BLaER1 (cell line): ENCODE measurements around the gene XNDC1N.
A peak's percentile ranks its signal among the peaks of the same experiment; 100 is the strongest.
"Not testable (repeated sequence)": the region's sequence is repeated elsewhere in the genome, so short reads cannot be mapped to it uniquely, and the experiment has no call there.

Source experiments
- H3K27ac ChIP-seq: shearing (Covaris generic); formaldehyde crosslinking; 2 replicates; pipeline ENCODE4 v1.8.1; 2022
- H3K27me3 ChIP-seq: shearing (Covaris generic); formaldehyde crosslinking; 2 replicates; pipeline ENCODE4 v1.8.1; 2022
- H3K36me3 ChIP-seq: shearing (Covaris generic); formaldehyde crosslinking; 2 replicates; pipeline ENCODE4 v1.8.1; 2022
- H3K4me1 ChIP-seq: shearing (Covaris generic); formaldehyde crosslinking; 2 replicates; pipeline ENCODE4 v1.8.1; 2022
- H3K4me2 ChIP-seq: shearing (Covaris generic); formaldehyde crosslinking; 2 replicates; pipeline ENCODE4 v1.8.1; 2022
- H3K4me3 ChIP-seq: shearing (Covaris generic); formaldehyde crosslinking; 2 replicates; pipeline ENCODE4 v1.8.1; 2022
- H3K9ac ChIP-seq: shearing (Covaris generic); formaldehyde crosslinking; 2 replicates; pipeline ENCODE4 v1.8.1; 2022
- H3K9me3 ChIP-seq: shearing (Covaris generic); formaldehyde crosslinking; 2 replicates; pipeline ENCODE4 v1.8.1; 2022
- H4K20me1 ChIP-seq: shearing (Covaris generic); formaldehyde crosslinking; 2 replicates; pipeline ENCODE4 v1.8.1; 2022
- Cebpa-rat ChIP-seq: shearing (Covaris generic); IDR thresholded peaks from 2 replicates; pipeline ENCODE4 v1.8.1; 2022

XNDC1N gene

DNA sequence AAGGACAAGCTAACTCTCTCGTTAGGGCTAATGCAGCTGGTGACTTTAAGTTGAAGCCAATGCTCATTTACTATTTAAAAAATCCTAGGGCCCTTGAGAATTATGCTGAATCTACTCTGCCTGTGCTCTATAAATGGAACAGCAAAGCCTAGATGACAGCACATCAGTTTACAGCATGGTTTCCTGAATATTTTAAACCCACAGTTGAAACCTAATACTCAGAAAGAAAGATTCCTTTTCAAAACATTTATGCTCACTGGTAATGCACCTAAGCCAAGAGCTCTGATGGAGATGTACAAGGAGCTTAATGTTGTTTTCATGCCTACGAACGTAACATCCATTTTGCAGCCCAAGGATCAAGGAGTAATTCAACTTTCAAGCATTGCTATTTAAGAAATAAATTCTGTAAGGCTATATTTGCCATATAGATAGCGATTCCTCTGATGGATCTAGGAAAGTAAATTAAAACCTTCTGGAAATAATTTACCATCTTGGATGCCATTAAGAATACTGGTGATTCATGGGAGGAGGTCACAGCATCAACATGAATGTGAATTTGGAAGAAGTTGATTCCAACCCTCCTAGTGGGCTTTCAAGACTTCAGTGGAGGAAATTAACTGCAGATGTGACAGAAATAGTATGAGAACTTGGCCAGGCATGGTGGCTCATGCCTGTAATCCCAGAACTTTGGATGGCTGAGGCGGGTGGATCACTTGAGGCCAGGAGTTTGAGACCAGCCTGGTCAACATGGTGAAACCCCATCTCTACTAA is 14.5 kb downstream of the XNDC1N start:
- peak overlapping the region; percentile 64; the same call in 1 of the 2 replicates for H3K27ac ChIP-seq
- H3K4me3 ChIP-seq: peak overlapping the region; percentile 3; the same call in 1 of the 2 replicates
- H3K27me3 ChIP-seq: no peaks in the 10 kb centered on the region
- H3K9me3 ChIP-seq: no peaks in the 10 kb centered on the region; the same call in 1 of the 2 replicates
- peak overlapping the region; percentile 28; the same call in 1 of the 2 replicates for H3K9ac ChIP-seq
- TF ChIP-seq Cebpa-rat: no peak
- H3K4me2 ChIP-seq: peak overlapping the region; percentile 56
- H3K4me1 ChIP-seq: peaks cover 25% of the 10 kb centered on the region
- H4K20me1 ChIP-seq: no peaks in the 10 kb centered on the region
- H3K36me3 ChIP-seq: peaks cover 74% of the 10 kb centered on the region

DNA sequence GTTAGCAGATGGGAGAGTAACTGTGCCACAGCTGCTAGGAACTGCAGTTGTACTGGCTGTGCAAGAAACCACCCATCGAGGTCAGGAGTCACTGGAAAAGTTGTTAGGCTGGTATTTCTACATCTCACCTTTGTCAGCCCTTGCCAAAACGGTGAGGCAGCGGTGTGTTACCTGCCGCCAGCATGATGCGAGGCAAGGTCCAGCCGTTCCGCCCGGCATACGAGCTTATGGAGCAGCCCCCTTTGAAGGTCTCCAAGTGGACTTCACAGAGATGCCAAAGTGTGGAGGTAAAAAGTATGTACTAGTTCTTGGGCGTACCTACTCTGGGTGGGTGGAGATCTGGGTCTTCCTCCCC is 16.4 kb downstream of the XNDC1N start:
- Histone ChIP-seq H3K4me1 (peaks cover 25% of the 10 kb centered on the region), H3K36me3 (peaks cover 54% of the 10 kb centered on the region)
- not testable (repeated sequence) for H3K4me3 ChIP-seq, H3K27me3 ChIP-seq, H3K9ac ChIP-seq, H3K4me2 ChIP-seq, H4K20me1 ChIP-seq, H3K27ac ChIP-seq, H3K9me3 ChIP-seq

DNA sequence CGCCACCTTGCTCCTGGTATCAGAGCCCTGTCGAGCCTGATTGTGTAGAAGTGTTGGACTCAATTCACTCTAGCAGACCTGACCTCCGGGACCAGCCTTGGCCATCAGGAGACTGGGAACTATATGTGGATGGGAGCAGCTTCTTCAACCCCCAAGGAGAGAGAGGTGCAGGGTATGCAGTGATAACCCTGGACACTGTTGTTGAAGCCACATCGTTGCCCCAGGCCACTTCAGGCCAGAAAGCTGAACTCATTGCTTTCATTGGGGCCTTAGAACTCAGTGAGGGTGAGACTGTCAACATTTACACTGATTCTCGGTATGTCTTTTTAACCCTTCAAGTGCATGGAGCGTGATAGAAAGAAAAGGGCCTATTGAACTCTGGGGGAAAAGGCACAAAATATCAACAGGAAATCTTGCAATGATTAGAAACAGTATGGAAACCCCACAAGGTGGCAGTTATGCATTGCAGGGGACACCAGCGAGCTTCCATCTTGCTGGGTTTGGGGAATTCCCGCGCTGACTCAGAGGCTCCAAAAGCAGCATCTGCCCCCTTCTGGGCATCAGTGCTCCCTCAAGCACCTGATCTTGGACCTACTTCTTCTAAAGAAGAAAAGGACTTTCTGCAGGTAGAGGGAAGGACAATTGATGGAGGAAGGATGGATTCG is 16.9 kb downstream of the XNDC1N start:
- H3K4me2 ChIP-seq, H3K4me3 ChIP-seq: not testable (repeated sequence)

DNA sequence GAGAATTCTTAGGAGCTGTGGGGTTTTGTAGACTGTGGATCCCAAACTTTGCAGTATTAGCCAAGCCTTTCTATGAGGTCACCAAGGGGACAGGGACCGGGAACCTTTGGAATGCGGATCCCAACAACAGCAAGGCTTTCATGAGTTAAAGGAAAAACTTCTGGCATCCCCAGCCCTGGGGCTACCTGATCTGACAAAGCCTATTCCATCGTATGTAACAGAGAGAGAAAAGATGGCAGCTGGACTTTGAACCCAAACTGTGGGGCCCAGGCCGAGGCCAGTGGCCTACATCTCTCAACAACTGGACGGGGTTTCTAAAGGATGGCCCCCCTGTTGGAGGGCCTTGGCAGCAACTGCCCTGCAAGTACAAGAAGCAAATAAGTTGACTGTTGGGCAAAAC is 17.6 kb downstream of the XNDC1N start:
- H3K9ac ChIP-seq, H3K4me3 ChIP-seq, H4K20me1 ChIP-seq: not testable (repeated sequence)

More for the DNA sequence above, 16.9 kb downstream of the XNDC1N start:
- not testable (repeated sequence) for H3K9ac ChIP-seq, H3K27ac ChIP-seq, H3K9me3 ChIP-seq, H4K20me1 ChIP-seq, H3K27me3 ChIP-seq
- H3K4me1 ChIP-seq: peaks cover 25% of the 10 kb centered on the region
- H3K36me3 ChIP-seq: peaks cover 49% of the 10 kb centered on the region

DNA sequence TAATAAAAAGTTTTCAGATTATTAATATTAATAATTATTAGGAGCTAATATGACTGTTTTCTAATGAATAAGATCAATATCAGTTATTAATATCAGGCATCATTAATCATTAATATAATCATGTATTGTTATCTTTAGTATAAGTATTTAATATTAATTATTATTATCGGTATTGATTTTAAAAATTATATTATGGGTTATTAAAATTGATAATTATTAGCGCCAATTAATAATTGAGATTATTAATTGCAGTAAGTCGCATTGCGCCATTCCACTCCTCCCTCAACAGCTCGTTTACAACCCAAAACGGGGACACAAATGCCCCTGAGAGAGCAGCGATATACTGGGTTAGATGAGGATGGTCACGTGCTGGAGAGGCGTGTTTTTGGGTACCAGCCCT is 20.2 kb downstream of the XNDC1N start:
- H4K20me1 ChIP-seq: no peaks in the 10 kb centered on the region
- no peaks in the 10 kb centered on the region for H3K27me3 ChIP-seq
- H3K27ac ChIP-seq: no peak overlapping the region
- H3K9ac ChIP-seq: no peak overlapping the region
- H3K4me2 ChIP-seq: no peak overlapping the region
- no peak overlapping the region for H3K4me3 ChIP-seq
- peaks cover 38% of the 10 kb centered on the region for H3K36me3 ChIP-seq
- no peaks in the 10 kb centered on the region; the same call in 1 of the 2 replicates for H3K9me3 ChIP-seq
- peaks cover 5% of the 10 kb centered on the region for H3K4me1 ChIP-seq
- no peak for TF ChIP-seq Cebpa-rat

More for the DNA sequence above, 17.6 kb downstream of the XNDC1N start:
- H3K27ac ChIP-seq, H3K27me3 ChIP-seq, H3K4me2 ChIP-seq, H3K9me3 ChIP-seq: not testable (repeated sequence)
- Histone ChIP-seq H3K4me1 (peaks cover 25% of the 10 kb centered on the region), H3K36me3 (peaks cover 43% of the 10 kb centered on the region)

DNA sequence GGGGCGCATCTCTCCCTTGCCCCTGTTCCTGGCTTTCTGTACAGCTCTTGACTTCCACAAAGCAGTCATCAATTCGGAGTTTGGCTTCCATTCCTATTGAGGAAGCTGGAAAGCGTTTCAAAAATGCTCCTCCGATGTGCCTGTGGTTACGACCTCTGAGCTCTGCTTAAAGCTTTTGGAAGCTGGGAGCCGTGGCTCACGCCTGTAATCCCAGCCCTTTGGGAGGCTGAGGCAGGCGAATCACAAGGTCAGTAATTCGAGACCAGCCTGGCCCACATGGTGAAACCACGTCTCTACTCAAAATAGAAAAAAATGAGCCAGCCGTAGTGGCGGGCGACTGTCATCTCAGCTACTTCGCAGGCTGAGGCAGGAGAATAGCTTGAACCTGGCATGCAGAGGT is 27.3 kb downstream of the XNDC1N start:
- peaks cover 24% of the 10 kb centered on the region; the same call in 1 of the 2 replicates for H3K36me3 ChIP-seq
- H3K9ac ChIP-seq, H3K4me3 ChIP-seq, H3K4me2 ChIP-seq, H4K20me1 ChIP-seq, H3K9me3 ChIP-seq, H3K27ac ChIP-seq, H3K4me1 ChIP-seq, H3K27me3 ChIP-seq: not testable (repeated sequence)

DNA sequence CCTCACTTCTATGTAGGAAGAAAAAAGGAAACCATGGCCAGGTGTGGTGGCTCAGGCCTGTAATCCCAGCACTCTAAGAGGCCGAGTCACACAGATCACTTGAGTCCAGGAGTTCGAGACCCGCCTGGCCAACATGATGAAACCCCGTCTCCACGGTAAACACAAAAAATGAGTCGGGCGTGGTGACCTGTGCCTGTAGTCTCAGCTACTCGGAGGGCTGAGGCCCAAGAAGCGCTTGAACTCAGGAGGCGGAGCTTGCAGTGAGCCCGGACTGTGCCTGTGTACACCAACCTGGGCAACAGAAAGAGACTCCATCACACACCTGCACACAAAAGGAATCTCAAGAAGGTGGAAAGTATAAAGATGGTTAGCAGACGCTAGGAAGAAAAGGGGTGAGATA is 32.4 kb downstream of the XNDC1N start:
- no peaks in the 10 kb centered on the region for H4K20me1 ChIP-seq
- H3K27me3 ChIP-seq: no peaks in the 10 kb centered on the region
- no peaks in the 10 kb centered on the region for H3K4me1 ChIP-seq
- H3K27ac ChIP-seq: no peak overlapping the region
- H3K9me3 ChIP-seq: peaks cover 7% of the 10 kb centered on the region; the same call in 1 of the 2 replicates
- H3K9ac ChIP-seq: no peak overlapping the region
- H3K4me2 ChIP-seq: no peak overlapping the region
- peaks cover 17% of the 10 kb centered on the region; the same call in 1 of the 2 replicates for H3K36me3 ChIP-seq
- TF ChIP-seq Cebpa-rat: no peak
- H3K4me3 ChIP-seq: no peak overlapping the region

DNA sequence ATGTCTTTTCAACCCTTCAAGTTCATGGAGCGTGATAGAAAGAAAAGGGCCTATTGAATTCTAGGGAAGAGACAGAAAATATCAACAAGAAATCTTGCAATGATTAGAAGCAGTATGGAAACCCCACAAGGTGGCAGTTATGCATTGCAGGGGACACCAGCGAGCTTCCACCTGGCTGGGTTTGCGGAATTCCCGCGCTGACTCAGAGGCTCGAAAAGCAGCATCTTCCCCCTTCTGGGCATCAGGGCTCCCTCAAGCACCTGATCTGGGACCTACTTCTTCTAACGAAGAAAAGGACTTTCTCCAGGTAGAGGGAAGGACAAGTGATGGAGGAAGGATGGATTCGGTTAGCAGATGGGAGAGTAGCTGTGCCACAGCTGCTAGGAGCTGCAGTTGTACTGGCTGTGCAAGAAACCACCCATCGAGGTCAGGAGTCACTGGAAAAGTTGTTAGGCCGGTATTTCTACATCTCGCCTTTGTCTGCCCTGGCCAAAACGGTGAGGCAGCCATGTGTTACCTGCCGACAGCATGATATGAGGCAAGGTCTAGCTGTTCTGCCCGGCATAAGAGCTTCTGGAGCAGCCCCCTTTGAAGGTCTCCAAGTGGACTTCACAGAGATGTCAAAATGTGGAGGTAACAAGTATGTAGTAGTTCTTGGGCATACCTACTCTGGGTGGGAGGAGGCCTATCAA is 39.1 kb downstream of the XNDC1N start:
- not testable (repeated sequence) for H4K20me1 ChIP-seq, H3K4me1 ChIP-seq, H3K9ac ChIP-seq, H3K4me2 ChIP-seq, H3K4me3 ChIP-seq, H3K27me3 ChIP-seq, H3K27ac ChIP-seq, H3K36me3 ChIP-seq
- peaks cover 11% of the 10 kb centered on the region; the same call in 1 of the 2 replicates for H3K9me3 ChIP-seq

DNA sequence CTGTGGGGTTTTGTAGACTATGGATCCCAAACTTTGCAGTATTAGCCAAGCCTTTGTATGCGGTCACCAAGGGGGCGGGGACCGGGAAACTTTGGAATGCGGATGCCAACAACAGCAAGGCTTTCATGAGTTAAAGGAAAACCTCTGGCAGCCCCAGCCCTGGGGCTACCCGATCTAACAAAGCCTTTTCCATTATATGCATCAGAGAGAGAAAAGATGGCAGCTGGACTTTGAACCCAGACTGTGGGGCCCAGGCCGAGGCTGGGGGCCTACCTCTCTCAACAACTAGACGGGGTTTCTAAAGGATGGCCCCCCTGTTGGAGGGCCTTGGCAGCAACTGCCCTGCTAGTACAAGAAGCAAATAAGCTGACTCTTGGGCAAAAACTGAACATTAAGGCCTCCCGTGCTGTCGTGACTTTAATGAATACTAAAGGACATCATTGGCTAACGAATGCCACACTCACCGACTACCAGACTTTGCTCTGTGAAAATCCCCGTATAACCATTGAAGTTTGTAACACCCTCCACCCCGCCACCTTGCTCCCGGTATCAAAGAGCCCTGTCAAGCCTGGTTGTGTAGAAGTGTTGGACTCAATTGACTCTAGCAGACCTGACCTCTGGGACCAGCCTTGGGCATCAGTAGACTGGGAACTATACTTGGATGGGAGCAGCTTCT is 39.9 kb downstream of the XNDC1N start:
- H3K27me3 ChIP-seq, H3K4me2 ChIP-seq, H4K20me1 ChIP-seq, H3K4me3 ChIP-seq, H3K27ac ChIP-seq, H3K9ac ChIP-seq, H3K4me1 ChIP-seq, H3K36me3 ChIP-seq: not testable (repeated sequence)
- H3K9me3 ChIP-seq: peaks cover 11% of the 10 kb centered on the region; the same call in 1 of the 2 replicates

DNA sequence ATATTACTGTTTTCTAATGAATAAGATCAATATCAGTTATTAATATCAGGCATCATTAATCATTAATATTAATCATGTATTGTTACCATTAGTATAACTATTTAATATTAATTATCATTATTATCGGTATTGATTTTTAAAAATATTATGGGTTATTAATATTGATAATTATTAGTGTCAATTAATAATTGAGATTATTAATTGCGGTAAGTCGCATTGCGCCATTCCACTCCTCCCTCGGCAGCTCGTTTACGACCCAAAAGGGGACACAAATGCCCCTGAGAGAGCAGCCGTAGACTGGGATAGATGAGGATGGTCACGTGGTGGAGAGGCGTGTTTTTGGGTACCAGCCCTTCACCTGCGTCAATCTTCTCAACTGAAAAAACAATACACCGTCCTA is 42.6 kb downstream of the XNDC1N start:
- not testable (repeated sequence) for H4K20me1 ChIP-seq, H3K27ac ChIP-seq, H3K36me3 ChIP-seq, H3K9me3 ChIP-seq, H3K4me1 ChIP-seq, H3K4me2 ChIP-seq, H3K4me3 ChIP-seq, H3K27me3 ChIP-seq, H3K9ac ChIP-seq
